Measurements from ENCODE around the gene EPB42. TPM values are rescaled to one million over a fixed set of nuclear protein-coding genes. Genes with fewer than 3 reads are reported as not detected.

EPB42 gene
- total and polyA plus RNA-seq, 7 donors = 0.52 TPM; not detected in 6

GRCh38 chr15:43239732-43240491 is 19.1 kb upstream of the EPB42 start:
- Histone ChIP-seq H3K4me3 (no peak overlapping the region), H3K36me3 (ENCODE audit: insufficient read depth in 1 of 2, low read depth in 1 of 2) (no peaks in the 10 kb centered on the region), H3K9me3 (no peaks in the 10 kb centered on the region), H3K4me1 (peaks cover 9% of the 10 kb centered on the region), H3K27ac (no peak overlapping the region), H3K27me3 (ENCODE audit: insufficient read depth in 3 of 3, low read length in 2 of 3) (no peaks in the 10 kb centered on the region)
- ATAC-seq (no peak), DNase-seq (no peak)
- TF ChIP-seq CTCF (IDR thresholded peaks at IDR 0.05) = no peak
- 84 to 87% (median 85%) methylated on average over 7 of the region's 7 CpGs for WGBS, 3 donors
- intact Hi-C loops (cut with DNase I) = no loop called here

GRCh38 chr15:43238671-43239131 is 17.9 kb upstream of the EPB42 start:
- Histone ChIP-seq H3K4me1 (peaks cover 9% of the 10 kb centered on the region), H3K27me3 (ENCODE audit: insufficient read depth in 3 of 3, low read length in 2 of 3) (no peaks in the 10 kb centered on the region), H3K9me3 (no peaks in the 10 kb centered on the region), H3K36me3 (ENCODE audit: insufficient read depth in 1 of 2, low read depth in 1 of 2) (no peaks in the 10 kb centered on the region), H3K27ac (peak overlapping the region; percentile 80), H3K4me3 (no peak overlapping the region)
- ATAC-seq = peak in 3 of 4 donors; percentile 7 to 27 (median 25)
- intact Hi-C loops (cut with DNase I) = loop anchor here in 1 of 2 donors (1.0 kb wide), 1 partner anchor 36 kb away; no protein-coding TSS in a partner anchor
- no peak for DNase-seq
- TF ChIP-seq CTCF (IDR thresholded peaks at IDR 0.05) = no peak
- 61 to 73% (median 63%) methylated on average over 10 of the region's 10 CpGs for WGBS, 3 donors

GRCh38 chr15:43237842-43238470 is 17.1 kb upstream of the EPB42 start:
- TF ChIP-seq CTCF (IDR thresholded peaks at IDR 0.05) = no peak
- Histone ChIP-seq H3K36me3 (ENCODE audit: insufficient read depth in 1 of 2, low read depth in 1 of 2) (no peaks in the 10 kb centered on the region), H3K27ac (peak overlapping the region; percentile 80), H3K4me3 (no peak overlapping the region), H3K9me3 (no peaks in the 10 kb centered on the region), H3K27me3 (ENCODE audit: insufficient read depth in 3 of 3, low read length in 2 of 3) (no peaks in the 10 kb centered on the region), H3K4me1 (peaks cover 9% of the 10 kb centered on the region)
- intact Hi-C loops (cut with DNase I) = loop anchor here in 1 of 2 donors (1.0 kb wide), 1 partner anchor 36 kb away; no protein-coding TSS in a partner anchor
- DNase-seq (peak; percentile 28 to 79), ATAC-seq (peak; percentile 85 to 98 (median 92))
- WGBS, 3 donors = 17 to 38% (median 32%) methylated on average over 9 of the region's 9 CpGs

GRCh38 chr15:43235536-43235935 is 14.7 kb upstream of the EPB42 start:
- Histone ChIP-seq H3K4me3 (no peak overlapping the region), H3K9me3 (no peaks in the 10 kb centered on the region), H3K27me3 (ENCODE audit: insufficient read depth in 3 of 3, low read length in 2 of 3) (no peaks in the 10 kb centered on the region), H3K4me1 (peaks cover 16% of the 10 kb centered on the region), H3K27ac (no peak overlapping the region), H3K36me3 (ENCODE audit: insufficient read depth in 1 of 2, low read depth in 1 of 2) (no peaks in the 10 kb centered on the region)
- TF ChIP-seq CTCF (IDR thresholded peaks at IDR 0.05) = no peak
- 92 to 97% (median 95%) methylated on average over 6 of the region's 6 CpGs for WGBS, 3 donors
- DNase-seq (no peak), ATAC-seq (no peak)
- intact Hi-C loops (cut with DNase I) = no loop called here

Data from psoas muscle (tissue), 8 donors.